ENCODE measurements around the gene SERPINA3. TPM values are rescaled to one million over a fixed set of nuclear protein-coding genes. Genes with fewer than 3 reads are reported as not detected.

The SERPINA3 gene
- total RNA-seq, 2 donors from 2014 or later: 5.7 to 11.8 TPM

- Histone ChIP-seq H3K4me3 (no peak overlapping the region), H3K9me3 (no peaks in the 10 kb centered on the region), H3K36me3 (no peaks in the 10 kb centered on the region), H3K27ac (no peak overlapping the region), H3K27me3 (no peaks in the 10 kb centered on the region), H3K4me1 (no peaks in the 10 kb centered on the region), H3K9ac (ENCODE audit: low read depth in 2 of 2, low read length in 2 of 2) (no peak overlapping the region)
- intact Hi-C loops (cut with DNase I): no loop called here
- no peak for DNase-seq
- TF ChIP-seq CTCF (IDR thresholded peaks at IDR 0.05): no peak
Measured at GRCh38 chr14:94570002-94570400, 42.2 kb upstream of the SERPINA3 start.

- no peak for DNase-seq
- Histone ChIP-seq H3K36me3 (no peaks in the 10 kb centered on the region), H3K4me3 (no peak overlapping the region), H3K27ac (no peak overlapping the region), H3K9me3 (no peaks in the 10 kb centered on the region), H3K27me3 (no peaks in the 10 kb centered on the region), H3K4me1 (no peaks in the 10 kb centered on the region), H3K9ac (ENCODE audit: low read depth in 2 of 2, low read length in 2 of 2) (no peak overlapping the region)
- no peak for TF ChIP-seq CTCF (IDR thresholded peaks at IDR 0.05)
- intact Hi-C loops (cut with DNase I): no loop called here
Measured at GRCh38 chr14:94570440-94570839, 41.8 kb upstream of the SERPINA3 start.

GRCh38 chr14:94571395-94571794 lies 40.8 kb upstream of the SERPINA3 start:
- no peak overlapping the region for H3K27ac ChIP-seq

GRCh38 chr14:94571950-94572349 lies 40.2 kb upstream of the SERPINA3 start:
- no peak overlapping the region for H3K27ac ChIP-seq
- H3K27me3 ChIP-seq: no peaks in the 10 kb centered on the region
- TF ChIP-seq CTCF (IDR thresholded peaks at IDR 0.05): no peak
- intact Hi-C loops (cut with DNase I): no loop called here
- no peaks in the 10 kb centered on the region for H3K9me3 ChIP-seq
- H3K4me3 ChIP-seq: no peak overlapping the region
- H3K4me1 ChIP-seq: no peaks in the 10 kb centered on the region
- no peak for DNase-seq
- no peak overlapping the region for H3K9ac ChIP-seq (ENCODE audit: low read depth in 2 of 2, low read length in 2 of 2)
- H3K36me3 ChIP-seq: no peaks in the 10 kb centered on the region

More at GRCh38 chr14:94571395-94571794, 40.8 kb upstream of the SERPINA3 start:
- no peak for TF ChIP-seq CTCF (IDR thresholded peaks at IDR 0.05)
- no peak overlapping the region for H3K9ac ChIP-seq (ENCODE audit: low read depth in 2 of 2, low read length in 2 of 2)
- H3K4me1 ChIP-seq: no peaks in the 10 kb centered on the region
- no peaks in the 10 kb centered on the region for H3K27me3 ChIP-seq
- no peaks in the 10 kb centered on the region for H3K9me3 ChIP-seq
- no peaks in the 10 kb centered on the region for H3K36me3 ChIP-seq
- intact Hi-C loops (cut with DNase I): no loop called here
- no peak for DNase-seq
- no peak overlapping the region for H3K4me3 ChIP-seq

- intact Hi-C loops (cut with DNase I): no loop called here
- H3K9me3 ChIP-seq: no peaks in the 10 kb centered on the region
- no peak for TF ChIP-seq CTCF (IDR thresholded peaks at IDR 0.05)
- H3K4me3 ChIP-seq: no peak overlapping the region
- no peaks in the 10 kb centered on the region for H3K4me1 ChIP-seq
- no peak overlapping the region for H3K9ac ChIP-seq (ENCODE audit: low read depth in 2 of 2, low read length in 2 of 2)
- H3K27me3 ChIP-seq: no peaks in the 10 kb centered on the region
- H3K36me3 ChIP-seq: no peaks in the 10 kb centered on the region
- no peak for DNase-seq
- no peak overlapping the region for H3K27ac ChIP-seq
Measured at GRCh38 chr14:94572637-94573303, 39.4 kb upstream of the SERPINA3 start.

Data from colonic mucosa (tissue), 4 donors.